Hematopoietic multipotent progenitor cell (in vitro differentiated cells): ENCODE measurements around the gene HCFC2. TPM values are rescaled to one million over a fixed set of nuclear protein-coding genes. Genes with fewer than 3 reads are reported as not detected.
"Not testable (repeated sequence)": the region's sequence is repeated elsewhere in the genome, so short reads cannot be mapped to it uniquely, and the experiment has no call there.

Experiments used
- DNase-seq, 3 donors: peaks; one replicate each; pipeline ENCODE4 v3.0.0-alpha.2; 2011 to 2015; ENCODE audit warnings: low read depth in 2 of 3, low spot score in 2 of 3
- total RNA-seq: library from RNA; depleted of rRNA; stranded (reverse); fragments of >200 nt; gene quantifications from one replicate; pipeline ENCODE4 v1.2.3, GENCODE V29; 2012

HCFC2 gene
- total RNA-seq, 1 donor, result 5.9 TPM

DNA sequence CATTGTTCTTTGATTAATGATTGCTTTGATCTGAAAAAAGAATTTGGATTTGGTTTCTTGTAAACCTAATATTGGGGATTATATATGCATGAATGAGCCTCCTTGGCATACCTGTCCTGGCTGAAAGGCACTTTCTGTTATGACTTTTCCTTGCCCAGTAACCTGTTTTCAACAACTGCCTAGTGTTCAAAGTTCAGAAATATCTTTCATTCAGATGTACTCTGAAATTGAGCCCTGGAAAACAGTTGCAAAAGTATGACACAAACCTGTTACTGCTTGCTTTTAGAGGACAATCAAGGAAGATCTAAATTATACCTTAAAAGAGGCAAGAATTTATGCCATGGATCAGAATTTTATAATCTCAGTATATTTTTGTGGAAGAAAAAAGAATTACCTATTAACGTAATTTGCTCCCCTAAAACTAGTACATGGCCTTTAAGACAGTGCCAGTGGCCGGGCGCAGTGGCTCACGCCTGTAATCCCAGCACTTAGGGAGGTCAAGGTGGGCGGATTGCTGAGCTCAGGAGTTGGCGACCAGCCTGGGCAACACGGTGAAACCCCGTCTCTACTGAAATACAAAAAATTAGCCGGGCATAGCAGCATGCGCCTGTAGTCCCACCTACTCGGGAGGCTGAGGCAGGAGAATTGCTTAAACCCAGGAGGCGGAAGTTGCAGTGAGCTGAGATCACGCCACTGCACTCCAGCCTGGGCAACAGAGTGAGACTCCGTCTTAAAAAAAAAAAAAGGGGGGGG, 50.7 kb downstream of the HCFC2 start:
- DNase-seq, result not testable (repeated sequence)

DNA sequence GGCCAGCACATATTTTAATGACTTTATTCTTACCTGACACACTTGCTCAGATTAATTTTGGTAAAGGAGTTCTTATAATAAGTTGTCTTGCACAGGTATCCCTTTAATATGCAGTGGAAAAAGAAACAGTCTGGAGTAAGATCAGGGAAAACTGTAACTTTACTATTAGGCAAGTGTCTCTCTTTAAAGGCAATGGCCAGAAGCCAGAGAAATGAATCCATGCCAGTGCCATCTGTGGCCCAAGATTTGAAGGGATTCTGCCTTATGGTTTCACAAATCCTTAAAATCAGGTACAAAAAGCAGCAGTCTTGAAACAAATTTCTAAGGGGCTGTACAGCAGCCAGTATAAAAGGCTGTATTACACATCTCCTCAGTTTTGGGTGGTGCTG, 51.2 kb downstream of the HCFC2 start:
- no peak for DNase-seq

DNA sequence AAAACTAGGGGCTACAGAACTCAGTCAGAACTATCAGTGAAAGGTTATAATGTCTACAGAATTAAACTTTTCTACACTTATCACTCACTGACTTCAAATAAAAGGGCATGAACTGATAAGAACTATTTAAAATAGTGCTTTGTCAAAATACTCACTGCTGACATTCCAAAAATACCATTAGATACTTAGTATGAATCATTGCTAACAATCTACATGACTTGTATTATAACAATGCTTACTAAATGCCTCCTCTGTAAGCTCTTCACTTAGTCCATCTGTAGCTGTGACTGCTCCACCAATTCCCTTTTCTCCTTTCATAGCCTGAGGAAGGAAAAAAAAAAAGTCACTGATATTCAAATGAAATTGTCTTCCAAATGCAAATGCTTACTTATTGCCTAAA, 56.7 kb downstream of the HCFC2 start:
- no peak for DNase-seq

DNA sequence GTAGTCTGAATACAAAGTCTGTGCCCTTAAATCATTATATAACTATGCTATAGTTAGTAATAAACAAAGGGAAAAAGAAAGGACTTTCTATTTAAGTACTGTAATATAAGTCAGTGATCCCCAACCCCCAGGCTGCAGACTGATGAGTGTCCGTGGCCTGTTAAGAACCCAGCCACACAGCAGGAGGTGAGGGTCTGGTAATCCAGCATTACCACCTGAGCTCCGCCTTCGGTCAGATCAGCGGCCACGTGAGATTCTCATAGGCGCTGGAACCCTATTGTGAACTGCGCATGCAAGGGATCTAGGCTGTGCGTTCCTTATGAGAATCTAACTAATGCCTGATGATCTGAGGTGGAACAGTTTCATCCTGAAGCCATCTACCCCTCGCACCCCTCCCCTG, 58.0 kb downstream of the HCFC2 start:
- no peak for DNase-seq

DNA sequence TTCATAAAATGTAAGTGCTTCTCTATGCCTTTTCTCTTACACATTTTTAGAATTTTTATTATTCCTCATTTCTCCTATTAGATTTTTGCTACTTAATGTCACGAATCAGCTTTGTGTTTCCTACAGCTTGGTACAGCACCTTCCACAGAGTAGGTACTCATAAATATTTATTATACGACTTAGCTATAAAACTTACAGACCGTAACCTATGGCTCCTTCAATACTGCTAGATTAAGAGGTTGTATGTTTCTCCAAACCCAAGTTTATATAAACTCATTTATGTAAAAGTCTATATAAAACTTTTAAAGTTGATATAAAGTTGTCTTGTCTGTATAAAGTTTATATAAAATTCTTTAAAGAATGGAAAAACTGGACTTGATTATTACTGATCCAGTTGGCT, 62.2 kb downstream of the HCFC2 start:
- no peak for DNase-seq

DNA sequence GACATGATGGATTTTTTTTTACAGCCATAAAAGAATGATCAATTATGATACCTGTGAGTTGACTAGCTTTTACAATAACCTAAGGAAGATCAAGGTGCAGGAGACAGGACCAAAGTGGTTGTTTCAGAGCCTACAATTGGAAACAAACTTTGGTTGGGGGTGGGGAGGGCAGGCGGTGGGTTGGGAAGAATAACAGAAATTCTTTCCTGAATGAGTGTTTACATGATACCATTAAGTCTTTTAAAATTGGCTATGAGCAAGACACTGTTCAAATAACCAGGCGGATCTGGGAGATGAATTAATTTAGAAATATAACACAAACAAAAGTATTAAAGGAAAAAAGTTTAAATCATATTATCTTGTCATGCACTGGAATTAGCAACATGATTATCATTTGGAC, 66.4 kb downstream of the HCFC2 start:
- DNase-seq, result no peak

DNA sequence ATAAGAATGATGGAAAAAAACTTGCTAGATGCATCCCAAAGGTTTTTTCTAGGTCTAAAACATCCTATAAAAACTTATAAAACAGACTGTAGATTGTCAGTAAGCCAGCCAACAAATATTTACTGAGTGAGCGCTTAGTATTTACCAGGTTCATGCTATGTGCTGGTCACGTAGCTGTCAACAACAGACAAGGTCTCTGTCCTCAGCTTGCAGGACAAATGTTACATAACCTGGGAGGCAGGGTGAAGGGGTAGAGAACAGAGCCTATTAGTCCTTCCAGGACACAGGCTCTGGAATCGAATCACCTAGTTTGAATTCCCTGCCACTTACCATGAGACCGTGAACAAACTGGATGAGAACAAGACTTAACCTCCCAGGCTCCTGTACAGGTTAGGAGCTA, 67.3 kb downstream of the HCFC2 start:
- no peak for DNase-seq

DNA sequence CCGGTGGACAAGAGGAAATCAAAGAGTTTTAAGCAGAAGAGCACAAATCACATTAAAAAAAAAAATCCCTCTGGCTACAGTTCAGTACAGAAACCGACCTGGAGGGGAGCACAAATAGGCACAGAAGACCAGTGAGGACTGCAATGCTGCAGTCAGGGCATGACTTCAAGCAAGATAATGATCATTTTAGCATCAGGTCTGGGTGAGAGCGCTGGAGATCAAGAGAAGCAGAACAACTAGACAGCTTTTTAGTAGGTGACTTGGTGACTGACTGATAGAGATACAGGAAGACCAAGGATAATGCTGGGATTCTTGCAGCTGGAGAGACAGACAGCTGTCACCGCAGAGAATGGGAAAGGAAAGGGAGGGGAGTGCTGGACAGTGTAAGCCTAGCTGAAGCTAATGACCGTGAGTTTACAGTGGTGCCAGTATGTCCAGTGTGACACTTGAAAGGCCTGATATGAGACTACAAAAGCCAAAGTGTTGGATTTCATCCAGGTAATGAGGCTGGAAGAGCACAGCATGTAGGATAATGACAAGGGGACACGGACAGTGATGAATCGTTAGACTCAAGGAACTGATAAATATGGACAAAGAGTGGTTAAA, 68.1 kb downstream of the HCFC2 start:
- no peak for DNase-seq

DNA sequence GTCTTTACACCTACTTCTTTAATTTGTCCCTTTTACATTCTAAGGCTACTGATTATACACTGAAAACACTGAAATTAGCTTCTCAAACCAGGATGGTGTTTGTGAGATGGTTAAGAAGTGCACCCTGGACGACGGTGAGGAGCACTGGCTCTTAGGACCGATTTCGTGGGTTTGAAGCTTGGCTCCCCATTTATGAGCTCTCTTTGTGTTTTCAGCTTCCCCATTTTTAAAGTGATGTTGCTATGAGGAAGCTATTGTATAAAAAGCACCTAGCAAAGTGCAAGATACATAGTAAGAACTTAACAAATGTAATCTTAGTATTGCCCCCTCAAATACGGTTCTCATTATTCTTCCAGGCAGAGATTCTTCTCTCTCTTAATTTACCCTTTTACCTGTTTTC, 69.0 kb downstream of the HCFC2 start:
- DNase-seq, result peak in 2 of 3 donors; percentile 17 to 45

DNA sequence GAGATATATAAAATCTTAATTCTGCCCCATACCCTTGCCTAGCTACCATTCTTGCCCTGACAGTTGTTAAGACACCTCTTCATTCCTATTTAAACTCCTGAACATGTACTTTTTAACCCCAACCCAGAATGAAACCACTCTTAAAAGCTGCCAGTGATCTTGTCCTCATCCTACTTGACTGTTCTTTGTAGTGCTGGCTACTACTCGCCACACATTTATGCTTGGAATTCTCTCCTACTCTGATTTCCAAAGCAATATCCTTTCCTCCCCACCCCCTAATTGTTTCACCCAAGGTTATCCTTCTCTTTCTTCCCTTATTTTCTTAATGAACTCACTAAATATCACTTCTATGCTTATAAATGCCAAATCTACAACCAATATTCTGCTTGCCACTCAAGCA, 69.5 kb downstream of the HCFC2 start:
- no peak for DNase-seq

DNA sequence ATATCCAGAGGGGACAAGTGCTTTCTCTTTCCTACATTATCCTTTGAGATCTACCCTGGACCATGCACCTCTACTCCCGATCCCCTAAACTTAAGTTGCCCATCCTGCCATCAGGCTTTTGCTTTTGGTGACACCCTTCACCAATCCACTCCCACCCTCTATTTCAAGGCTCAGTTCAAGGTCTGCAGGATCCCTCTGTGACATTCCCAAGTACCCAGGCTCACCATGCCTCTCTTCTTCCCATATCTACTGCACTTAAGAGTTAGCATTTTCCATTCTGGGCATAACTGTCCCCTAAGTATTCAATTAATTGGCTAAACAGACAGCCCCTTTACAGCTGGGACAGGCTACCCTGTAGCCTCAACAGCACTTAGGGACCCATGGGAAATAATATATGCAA, 70.6 kb downstream of the HCFC2 start:
- DNase-seq, result no peak

DNA sequence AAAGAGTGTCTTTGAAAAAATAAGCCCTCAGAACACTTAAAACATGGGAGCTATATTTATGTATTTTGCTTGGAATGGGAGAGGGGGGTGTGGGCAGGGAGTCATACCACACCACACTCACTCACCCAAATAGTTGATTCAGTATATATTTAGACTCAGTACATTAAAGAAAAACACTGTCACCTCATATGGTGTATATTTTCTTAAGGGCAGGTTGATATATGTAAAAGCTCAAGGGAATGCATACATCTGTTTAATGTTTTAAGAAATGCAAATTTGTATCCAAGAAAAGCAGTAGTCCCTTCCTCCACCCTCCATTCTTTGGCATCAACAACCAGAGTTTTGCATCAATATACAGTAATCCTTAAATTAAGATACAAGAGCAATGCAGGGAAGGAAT, 72.2 kb downstream of the HCFC2 start:
- DNase-seq, result no peak

DNA sequence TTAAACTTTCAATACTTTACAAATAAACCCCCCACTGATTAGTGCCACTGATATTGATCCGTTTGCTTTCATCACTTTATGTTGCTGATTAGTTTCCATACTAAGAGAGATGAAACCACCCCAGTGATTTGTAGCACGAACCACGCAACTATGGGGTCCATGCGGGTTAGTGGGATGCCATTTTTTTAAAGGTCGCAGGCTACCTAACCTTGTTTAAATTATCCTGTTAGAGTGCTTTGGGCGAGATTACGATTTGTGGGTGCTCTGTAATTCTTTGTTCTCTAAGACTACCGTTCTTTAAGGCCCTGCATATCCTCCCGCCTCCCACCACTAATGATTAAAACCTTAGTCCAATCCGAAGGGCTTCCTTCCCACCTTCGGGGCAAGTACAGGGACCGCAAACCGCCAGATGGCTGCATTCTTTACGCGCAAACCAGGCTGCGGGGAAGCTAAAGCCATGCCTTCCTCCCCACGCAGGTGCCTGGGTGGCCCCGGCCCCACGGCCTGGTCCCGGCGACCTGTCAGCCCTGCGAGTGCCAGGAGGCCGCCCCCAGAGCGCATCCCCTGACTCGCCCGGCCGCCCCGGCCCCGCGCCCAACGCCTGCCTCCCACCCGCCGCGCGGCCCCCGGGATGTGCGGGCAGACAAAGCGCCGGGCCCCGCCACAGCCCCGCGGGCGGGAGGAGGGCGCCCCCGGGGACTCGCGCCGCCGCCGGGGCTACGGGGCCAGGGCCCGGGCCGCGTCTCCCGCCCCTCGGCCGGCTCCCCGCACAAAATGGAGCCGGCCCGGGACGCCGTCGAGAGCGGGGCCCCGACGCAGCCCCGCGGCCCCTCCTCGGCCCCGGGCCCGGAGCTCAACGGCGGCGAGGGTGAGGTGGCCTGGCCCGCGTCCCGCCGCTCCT, 72.9 kb downstream of the HCFC2 start:
- DNase-seq, result peak; percentile 18 to 70 (median 69)

DNA sequence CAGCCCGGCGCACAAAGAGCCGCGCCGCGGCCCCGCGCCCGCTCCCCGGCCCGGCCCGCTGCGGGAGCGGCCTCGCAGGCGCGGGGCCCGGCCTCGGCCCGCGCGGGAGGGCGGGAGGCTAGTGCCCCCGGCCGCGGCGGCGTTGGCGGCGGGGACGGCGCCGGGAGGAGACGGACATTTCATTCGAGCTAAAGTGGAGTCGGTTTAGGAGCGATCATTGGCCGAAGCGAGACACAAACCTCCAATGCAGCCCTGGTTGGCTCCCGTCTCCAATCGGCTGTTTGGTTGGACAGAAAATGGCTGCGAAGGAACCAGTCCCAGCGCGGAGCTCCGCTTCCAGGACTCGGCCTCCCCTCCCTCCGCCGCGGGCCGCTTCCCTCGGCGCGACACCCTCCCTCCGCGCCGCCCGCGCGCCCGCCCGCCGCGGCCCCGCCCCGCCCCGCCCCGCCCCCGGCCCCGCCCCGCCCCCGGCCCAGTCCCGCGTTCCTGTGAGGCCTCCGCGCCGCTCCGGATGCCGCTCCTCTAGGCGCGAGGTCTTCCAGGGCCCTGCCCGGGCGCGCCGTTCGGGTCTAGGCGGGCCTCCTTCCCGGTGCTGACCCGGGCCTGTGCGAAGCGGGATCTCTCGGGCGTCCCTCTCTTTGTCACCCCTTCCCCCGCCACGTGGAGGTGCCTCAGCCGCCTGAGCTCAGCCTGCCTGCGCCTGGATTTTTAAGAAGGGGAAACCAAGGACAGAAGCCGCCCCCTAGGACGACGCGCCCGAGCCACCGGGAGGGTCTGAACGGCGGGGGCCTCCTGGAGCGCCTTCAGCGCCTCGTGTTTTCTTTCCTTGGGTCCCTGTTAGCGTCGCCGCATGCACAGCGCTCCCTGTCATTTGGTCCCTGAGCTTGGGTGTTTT, 73.8 kb downstream of the HCFC2 start, which contains the start of gene NFYB:
TSS of gene NFYB (minus strand) at position 309 of the 895 bp plus-strand sequence. CDS start 2,757 bp downstream, outside the sequence.
- DNase-seq, result peak; percentile 89 to 98 (median 96)

DNA sequence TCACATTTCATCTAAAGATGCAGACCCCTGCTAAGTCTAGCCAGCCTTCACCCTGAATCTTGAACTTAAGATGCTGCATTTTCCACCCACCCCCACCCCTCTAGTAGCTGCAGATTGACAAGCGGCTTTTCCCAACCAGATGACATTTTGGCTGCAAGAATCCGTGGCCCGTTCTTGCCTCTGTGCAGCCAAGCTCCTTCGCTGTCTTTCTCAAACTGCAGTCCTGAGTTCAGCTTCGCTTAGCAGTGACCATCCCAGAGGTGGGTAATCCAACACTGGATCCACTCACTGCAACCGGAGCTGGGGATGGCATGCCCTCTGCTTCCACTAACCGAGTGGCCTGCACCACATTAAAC, 74.4 kb downstream of the HCFC2 start:
- no peak for DNase-seq

DNA sequence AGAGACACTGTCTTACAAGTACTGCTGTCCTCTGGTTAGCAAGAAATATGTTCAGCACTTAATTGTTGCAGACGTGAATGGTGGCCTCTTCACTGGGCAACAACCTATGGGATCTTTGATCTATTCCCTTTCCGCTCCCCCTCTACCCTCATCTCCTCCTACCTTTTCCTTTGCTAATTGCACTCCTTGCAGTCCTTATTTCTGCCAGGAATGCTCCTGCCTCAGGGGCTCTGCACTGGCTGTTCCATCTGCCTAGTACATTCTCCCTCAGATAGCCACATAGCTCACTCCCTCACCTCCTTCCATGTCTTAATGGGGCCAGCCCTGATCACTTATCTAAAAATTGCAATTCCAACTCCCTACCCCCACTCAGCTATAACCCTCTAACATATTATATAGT, 78.2 kb downstream of the HCFC2 start:
- DNase-seq, result no peak

DNA sequence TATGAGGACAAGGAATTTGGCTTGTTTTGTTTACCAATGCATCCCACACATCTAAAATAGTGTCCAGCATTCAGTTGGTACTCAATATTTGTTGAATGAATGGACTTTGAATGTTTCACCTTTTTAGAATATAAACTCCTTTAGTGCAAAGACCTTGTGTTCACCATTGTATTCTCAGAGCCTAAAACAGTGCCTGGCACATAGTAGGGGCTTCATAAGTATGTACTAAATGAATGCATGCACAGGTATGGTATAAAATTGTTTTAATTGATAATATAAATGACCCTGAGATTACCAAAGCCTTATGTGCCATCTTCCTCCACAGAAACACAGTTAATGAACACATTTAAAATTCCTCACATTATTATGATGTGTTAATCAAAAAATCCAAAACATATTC, 78.7 kb downstream of the HCFC2 start:
- no peak for DNase-seq

DNA sequence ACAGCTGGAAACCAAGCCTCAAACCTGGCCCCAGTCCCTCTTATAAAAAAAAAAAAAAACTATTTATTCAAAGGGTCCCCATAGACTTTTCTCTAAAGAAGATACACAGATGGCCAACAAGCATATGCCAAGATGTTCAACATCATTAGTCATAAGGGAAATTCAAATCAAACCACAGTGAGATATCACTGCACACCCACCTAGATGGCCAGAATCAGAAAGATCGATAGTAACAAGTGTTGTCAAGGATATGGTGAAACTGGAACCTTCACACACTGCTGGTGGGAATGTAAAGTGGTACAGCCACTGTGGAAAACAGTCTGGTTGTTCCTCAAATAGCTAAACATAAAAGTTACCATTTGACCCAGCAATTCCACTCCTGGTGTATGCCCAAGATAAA, 79.6 kb downstream of the HCFC2 start:
- DNase-seq, result no peak

DNA sequence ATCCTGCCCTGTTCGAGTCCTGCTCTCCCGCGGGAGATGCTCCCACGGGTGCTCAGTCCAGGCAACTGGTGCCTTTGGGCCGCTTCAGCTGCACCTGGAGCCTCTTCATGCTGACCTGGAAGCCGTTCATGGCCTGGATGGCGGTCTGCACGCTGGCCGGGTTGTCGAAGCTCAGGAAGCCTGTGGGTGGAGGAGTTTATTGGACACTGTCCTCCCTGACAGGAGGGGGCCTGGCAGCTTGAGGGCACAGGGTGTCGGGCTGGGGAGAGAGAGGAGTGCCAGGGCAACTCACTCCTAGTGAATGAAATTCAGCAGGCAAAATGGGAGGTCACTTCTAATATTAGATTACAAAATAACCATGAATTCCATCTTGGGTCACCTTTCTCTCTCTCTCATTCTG, 83.0 kb downstream of the HCFC2 start:
- DNase-seq, result no peak

DNA sequence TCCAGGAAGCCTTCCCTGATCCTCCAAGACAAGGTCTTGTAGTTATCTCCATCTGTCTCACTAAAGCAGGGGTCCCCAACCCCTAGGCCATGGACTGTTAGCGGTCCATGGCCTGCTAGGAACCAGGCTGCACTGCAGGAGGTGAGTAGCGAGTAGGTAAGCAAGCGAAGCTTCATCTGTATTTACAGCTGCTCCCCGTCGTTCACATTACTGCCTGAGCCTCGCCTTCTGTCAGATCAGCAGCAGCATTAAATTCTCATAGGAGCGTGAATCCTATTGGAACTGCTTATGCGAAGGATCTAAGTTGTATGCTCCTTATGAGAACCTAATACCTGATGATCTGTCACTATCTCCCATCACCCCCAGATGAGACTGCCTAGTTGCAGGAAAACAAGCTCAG, 86.1 kb downstream of the HCFC2 start:
- DNase-seq, result no peak
